Peyer's patch (tissue), 4 donors: ENCODE data around the gene NLRP8. TPM values are rescaled to one million over a fixed set of nuclear protein-coding genes. Genes with fewer than 3 reads are reported as not detected.
"Not testable (repeated sequence)": the region's sequence is repeated elsewhere in the genome, so short reads cannot be mapped to it uniquely, and the experiment has no call there.

Source experiments
- DNase-seq, 3 donors: peaks; one replicate each; pipeline ENCODE4 v3.0.0-alpha.2; 2017 to 2019
- H3K27ac ChIP-seq, 4 donors: fragments of 200-600 bp; sonication (generic); one replicate each; pipeline ENCODE4 v1.5.1; 2016 to 2019
- H3K27me3 ChIP-seq, 2 donors: fragments of 200-600 bp; sonication (generic); one replicate each; pipeline ENCODE4 v1.5.1; 2019
- H3K36me3 ChIP-seq, 3 donors: fragments of 200-600 bp; sonication (generic); one replicate each; pipeline ENCODE4 v1.5.1; 2016 to 2019
- H3K4me1 ChIP-seq, 4 donors: fragments of 200-600 bp; sonication (generic); one replicate each; pipeline ENCODE4 v1.5.1; 2016 to 2019
- H3K4me3 ChIP-seq, 4 donors: fragments of 200-600 bp; sonication (generic); 1 replicate in 3 of 4; 2 replicates in 1 of 4; pipeline ENCODE4 v1.5.1; 2016 to 2019; ENCODE audit warnings: mild to moderate bottlenecking in 1 of 4
- H3K9me3 ChIP-seq, 4 donors: fragments of 200-600 bp; sonication (generic); one replicate each; pipeline ENCODE4 v1.5.1; 2016 to 2019; ENCODE audit warnings: mild to moderate bottlenecking in 1 of 4
- CTCF ChIP-seq, 6 experiments: fragments of 450-650 bp in 4 of 6; fragments of 200-600 bp in 2 of 6; sonication (generic) in 1 of 6; IDR thresholded peaks; one replicate each; pipeline ENCODE4 v1.5.1; 2017 to 2019; ENCODE audit warnings: antibody characterized with exemption in 6 of 6, mild to moderate bottlenecking in 3 of 6, moderate library complexity in 1 of 6
- POLR2A ChIP-seq, 2 donors: fragments of 450-650 bp; IDR thresholded peaks; one replicate each; pipeline ENCODE4 v1.5.1; 2017; ENCODE audit warnings: antibody characterized with exemption in 2 of 2, mild to moderate bottlenecking in 2 of 2, moderate library complexity in 2 of 2
- total RNA-seq, 4 donors: library from RNA; depleted of rRNA; stranded (reverse); fragments of >200 nt; gene quantifications; one replicate each; pipeline ENCODE4 v1.1.0, GENCODE V29; 2016

Gene NLRP8
- total RNA-seq, 4 donors from 2014 or later: not detected

GRCh38 chr19:55930996-55931515, 16.6 kb upstream of the NLRP8 start:
- no peak for TF ChIP-seq POLR2A (IDR thresholded peaks at IDR 0.05)
- TF ChIP-seq CTCF (IDR thresholded peaks at IDR 0.05): no peak

GRCh38 chr19:55931936-55932386, 15.7 kb upstream of the NLRP8 start, which contains the start of gene NLRP13:
Gene NLRP13 (minus strand): TSS chr19:55932336. CDS start chr19:55932311, 25 bp downstream.
- H3K4me1 ChIP-seq: no peaks in the 10 kb centered on the region
- H3K27ac ChIP-seq: no peak within 1 kb of the TSS
- TF ChIP-seq CTCF (IDR thresholded peaks at IDR 0.05): no peak
- H3K9me3 ChIP-seq: peaks cover 0 to 5% (median 0%) of the 10 kb centered on the region in 4 donors
- no peak for DNase-seq
- H3K36me3 ChIP-seq: no peaks in the 10 kb centered on the region
- H3K4me3 ChIP-seq: no peak within 1 kb of the TSS
- no peaks in the 10 kb centered on the region for H3K27me3 ChIP-seq

More at GRCh38 chr19:55930996-55931515, 16.6 kb upstream of the NLRP8 start:
- Histone ChIP-seq H3K27ac (no peak overlapping the region), H3K4me1 (no peaks in the 10 kb centered on the region), H3K36me3 (no peaks in the 10 kb centered on the region), H3K4me3 (no peak overlapping the region), H3K27me3 (no peaks in the 10 kb centered on the region), H3K9me3 (peaks cover 0 to 5% (median 0%) of the 10 kb centered on the region in 4 donors)
- no peak for DNase-seq

- DNase-seq: no peak
- H3K27ac ChIP-seq: no peak overlapping the region
- H3K27me3 ChIP-seq: no peaks in the 10 kb centered on the region
- no peaks in the 10 kb centered on the region for H3K4me1 ChIP-seq
- peaks cover 0 to 5% (median 0%) of the 10 kb centered on the region in 4 donors for H3K9me3 ChIP-seq
- no peak overlapping the region for H3K4me3 ChIP-seq
- H3K36me3 ChIP-seq: no peaks in the 10 kb centered on the region
- TF ChIP-seq POLR2A (IDR thresholded peaks at IDR 0.05): no peak
- no peak for TF ChIP-seq CTCF (IDR thresholded peaks at IDR 0.05)
Measured at GRCh38 chr19:55935206-55935605, 12.4 kb upstream of the NLRP8 start.

- Histone ChIP-seq H3K27me3 (no peaks in the 10 kb centered on the region), H3K4me1 (no peaks in the 10 kb centered on the region), H3K4me3 (no peak overlapping the region), H3K27ac (no peak overlapping the region), H3K9me3 (no peaks in the 10 kb centered on the region), H3K36me3 (no peaks in the 10 kb centered on the region)
- TF ChIP-seq POLR2A (IDR thresholded peaks at IDR 0.05) (no peak), CTCF (IDR thresholded peaks at IDR 0.05) (no peak)
- no peak for DNase-seq
Measured at GRCh38 chr19:55939206-55939605, 8.4 kb upstream of the NLRP8 start.

GRCh38 chr19:55940306-55940705, 7.3 kb upstream of the NLRP8 start:
- Histone ChIP-seq H3K4me3 (no peak overlapping the region), H3K27me3 (no peaks in the 10 kb centered on the region), H3K27ac (no peak overlapping the region), H3K9me3 (no peaks in the 10 kb centered on the region), H3K36me3 (no peaks in the 10 kb centered on the region), H3K4me1 (no peaks in the 10 kb centered on the region)
- DNase-seq: no peak
- TF ChIP-seq POLR2A (IDR thresholded peaks at IDR 0.05) (no peak), CTCF (IDR thresholded peaks at IDR 0.05) (no peak)

GRCh38 chr19:55950566-55950965, 2.9 kb downstream of the NLRP8 start:
- H3K4me1 ChIP-seq, DNase-seq, H3K27me3 ChIP-seq, H3K4me3 ChIP-seq, H3K36me3 ChIP-seq, H3K27ac ChIP-seq, H3K9me3 ChIP-seq: not testable (repeated sequence)
